ENCODE results near the gene PLCXD3. TPM values are rescaled to one million over a fixed set of nuclear protein-coding genes. Genes with fewer than 3 reads are reported as not detected.

The PLCXD3 gene
- polyA plus RNA-seq, 1 donor (not counting 4 experiments of a cell fraction or from before 2014, with no cell fraction given), result not detected

- no peak for TF ChIP-seq CTCF (optimal IDR thresholded peaks at IDR 0.05 in 1 of 3, IDR thresholded peaks at IDR 0.05 in 1 of 3, conservative IDR thresholded peaks at IDR 0.05 in 1 of 3; ENCODE audit: extremely low read depth in 1 of 3, insufficient read depth in 2 of 3, low read length in 3 of 3)
- TF ChIP-seq EZH2 (IDR thresholded peaks at IDR 0.05; ENCODE audit: low read length), result no peak
- Histone ChIP-seq H3K79me2 (ENCODE audit: control insufficient read depth, insufficient read depth, low read length) (no peaks in the 10 kb centered on the region), H3K27me3 (ENCODE audit: control insufficient read depth, extremely low read depth, insufficient read depth, low read length) (no peaks in the 10 kb centered on the region), H4K20me1 (ENCODE audit: control insufficient read depth, extremely low read depth, insufficient read depth, low read length) (no peaks in the 10 kb centered on the region), H3K4me2 (ENCODE audit: control insufficient read depth, extremely low read depth, insufficient read depth, low read depth, low read length) (no peak overlapping the region), H3K9ac (ENCODE audit: control insufficient read depth, extremely low read depth, insufficient read depth, low read length) (no peak overlapping the region), H3K4me1 (ENCODE audit: control insufficient read depth, extremely low read depth, insufficient read depth, low read length) (no peaks in the 10 kb centered on the region), H3K9me3 (ENCODE audit: control insufficient read depth, low read depth, low read length) (no peaks in the 10 kb centered on the region), H3K27ac (ENCODE audit: control insufficient read depth, insufficient read depth, low read length) (no peak overlapping the region), H2AFZ (ENCODE audit: control insufficient read depth, low read length) (no peak overlapping the region), H3K4me3 (ENCODE audit: control insufficient read depth in 2 of 3, extremely low read depth in 1 of 3, insufficient read depth in 2 of 3, low read depth in 1 of 3, low read length in 3 of 3) (no peak overlapping the region), H3K9me1 (ENCODE audit: control insufficient read depth, extremely low read depth, insufficient read depth, low read length) (no peaks in the 10 kb centered on the region), H3K36me3 (ENCODE audit: control insufficient read depth in 2 of 2, extremely low read depth in 1 of 2, insufficient read depth in 2 of 2, low read length in 2 of 2) (no peaks in the 10 kb centered on the region)
- no peak for DNase-seq (ENCODE audit: low read depth, low spot score)
- FAIRE-seq, result no peak
- dilution Hi-C loops (cut with MboI; ENCODE audit: extremely low pct_ligation_motif_present, low sequenced_read_pairs), result no loop called here
These were observed 223.7 kb downstream of the PLCXD3 start for GRCh38 chr5:41286696-41287095.

GRCh38 chr5:41286165-41286564 lies 224.2 kb downstream of the PLCXD3 start:
- Histone ChIP-seq H3K36me3 (ENCODE audit: control insufficient read depth in 2 of 2, extremely low read depth in 1 of 2, insufficient read depth in 2 of 2, low read length in 2 of 2) (no peaks in the 10 kb centered on the region), H3K27ac (ENCODE audit: control insufficient read depth, insufficient read depth, low read length) (no peak overlapping the region), H3K79me2 (ENCODE audit: control insufficient read depth, insufficient read depth, low read length) (no peaks in the 10 kb centered on the region), H3K9me3 (ENCODE audit: control insufficient read depth, low read depth, low read length) (no peaks in the 10 kb centered on the region), H3K9me1 (ENCODE audit: control insufficient read depth, extremely low read depth, insufficient read depth, low read length) (no peaks in the 10 kb centered on the region), H3K4me1 (ENCODE audit: control insufficient read depth, extremely low read depth, insufficient read depth, low read length) (no peaks in the 10 kb centered on the region), H3K27me3 (ENCODE audit: control insufficient read depth, extremely low read depth, insufficient read depth, low read length) (no peaks in the 10 kb centered on the region), H2AFZ (ENCODE audit: control insufficient read depth, low read length) (no peak overlapping the region), H3K9ac (ENCODE audit: control insufficient read depth, extremely low read depth, insufficient read depth, low read length) (no peak overlapping the region), H4K20me1 (ENCODE audit: control insufficient read depth, extremely low read depth, insufficient read depth, low read length) (no peaks in the 10 kb centered on the region), H3K4me2 (ENCODE audit: control insufficient read depth, extremely low read depth, insufficient read depth, low read depth, low read length) (no peak overlapping the region), H3K4me3 (ENCODE audit: control insufficient read depth in 2 of 3, extremely low read depth in 1 of 3, insufficient read depth in 2 of 3, low read depth in 1 of 3, low read length in 3 of 3) (no peak overlapping the region)
- TF ChIP-seq EZH2 (IDR thresholded peaks at IDR 0.05; ENCODE audit: low read length) (no peak), CTCF (optimal IDR thresholded peaks at IDR 0.05 in 1 of 3, IDR thresholded peaks at IDR 0.05 in 1 of 3, conservative IDR thresholded peaks at IDR 0.05 in 1 of 3; ENCODE audit: extremely low read depth in 1 of 3, insufficient read depth in 2 of 3, low read length in 3 of 3) (no peak)
- FAIRE-seq, result no peak
- DNase-seq (ENCODE audit: low read depth, low spot score), result no peak
- dilution Hi-C loops (cut with MboI; ENCODE audit: extremely low pct_ligation_motif_present, low sequenced_read_pairs), result no loop called here
